WTC11 (cell line): ENCODE data around the gene TRMT6.

ENCODE experiments used
- NR3C1 ChIP-seq: sonication (generic); formaldehyde crosslinking; conservative IDR thresholded peaks from 2 replicates; pipeline ENCODE4 v1.8.1; 2023; ENCODE audit warnings: low read depth, mild to moderate bottlenecking, missing genetic modification reagents
- TF ChIP-seq, protein P1 (sequence below): fragments of 200-600 bp; IDR thresholded peaks from 2 replicates; pipeline ENCODE4 v1.8.0; 2022; ENCODE audit warnings: antibody characterized with exemption
- TF ChIP-seq, protein P2 (sequence below): sonication (generic); formaldehyde crosslinking; IDR thresholded peaks from 2 replicates; pipeline ENCODE4 v1.8.1; 2023; ENCODE audit warnings: mild to moderate bottlenecking, moderate library complexity, missing genetic modification reagents
- TF ChIP-seq, protein P3 (sequence below): sonication (generic); formaldehyde crosslinking; IDR thresholded peaks from 2 replicates; pipeline ENCODE4 v1.8.0; 2022; ENCODE audit warnings: missing genetic modification reagents

DNA sequence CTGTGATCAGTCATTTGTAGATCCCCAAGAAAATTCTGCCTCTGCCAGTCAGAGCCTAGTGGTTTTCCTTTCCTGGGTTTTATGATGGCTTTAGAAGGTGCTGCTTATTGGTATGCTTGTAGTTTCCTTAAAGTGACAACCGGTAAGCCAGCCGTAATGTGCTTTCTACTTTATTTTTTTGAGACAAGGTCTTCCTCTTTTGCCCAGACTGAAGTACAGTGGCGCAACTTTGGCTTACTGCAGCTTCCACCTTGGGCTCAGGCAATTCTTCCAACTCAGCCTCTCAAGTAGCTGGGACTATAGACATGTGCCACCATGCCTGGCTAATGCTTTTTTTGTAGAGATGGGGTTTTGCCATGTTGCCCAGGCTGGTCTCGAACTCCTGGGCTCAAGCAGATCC lies 23.6 kb upstream of the TRMT6 start:
- TF ChIP-seq, protein P1, sequence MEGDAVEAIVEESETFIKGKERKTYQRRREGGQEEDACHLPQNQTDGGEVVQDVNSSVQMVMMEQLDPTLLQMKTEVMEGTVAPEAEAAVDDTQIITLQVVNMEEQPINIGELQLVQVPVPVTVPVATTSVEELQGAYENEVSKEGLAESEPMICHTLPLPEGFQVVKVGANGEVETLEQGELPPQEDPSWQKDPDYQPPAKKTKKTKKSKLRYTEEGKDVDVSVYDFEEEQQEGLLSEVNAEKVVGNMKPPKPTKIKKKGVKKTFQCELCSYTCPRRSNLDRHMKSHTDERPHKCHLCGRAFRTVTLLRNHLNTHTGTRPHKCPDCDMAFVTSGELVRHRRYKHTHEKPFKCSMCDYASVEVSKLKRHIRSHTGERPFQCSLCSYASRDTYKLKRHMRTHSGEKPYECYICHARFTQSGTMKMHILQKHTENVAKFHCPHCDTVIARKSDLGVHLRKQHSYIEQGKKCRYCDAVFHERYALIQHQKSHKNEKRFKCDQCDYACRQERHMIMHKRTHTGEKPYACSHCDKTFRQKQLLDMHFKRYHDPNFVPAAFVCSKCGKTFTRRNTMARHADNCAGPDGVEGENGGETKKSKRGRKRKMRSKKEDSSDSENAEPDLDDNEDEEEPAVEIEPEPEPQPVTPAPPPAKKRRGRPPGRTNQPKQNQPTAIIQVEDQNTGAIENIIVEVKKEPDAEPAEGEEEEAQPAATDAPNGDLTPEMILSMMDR: no peak
- no peak for TF ChIP-seq NR3C1 (CRISPR knock-in tag)
- TF ChIP-seq, protein P2, sequence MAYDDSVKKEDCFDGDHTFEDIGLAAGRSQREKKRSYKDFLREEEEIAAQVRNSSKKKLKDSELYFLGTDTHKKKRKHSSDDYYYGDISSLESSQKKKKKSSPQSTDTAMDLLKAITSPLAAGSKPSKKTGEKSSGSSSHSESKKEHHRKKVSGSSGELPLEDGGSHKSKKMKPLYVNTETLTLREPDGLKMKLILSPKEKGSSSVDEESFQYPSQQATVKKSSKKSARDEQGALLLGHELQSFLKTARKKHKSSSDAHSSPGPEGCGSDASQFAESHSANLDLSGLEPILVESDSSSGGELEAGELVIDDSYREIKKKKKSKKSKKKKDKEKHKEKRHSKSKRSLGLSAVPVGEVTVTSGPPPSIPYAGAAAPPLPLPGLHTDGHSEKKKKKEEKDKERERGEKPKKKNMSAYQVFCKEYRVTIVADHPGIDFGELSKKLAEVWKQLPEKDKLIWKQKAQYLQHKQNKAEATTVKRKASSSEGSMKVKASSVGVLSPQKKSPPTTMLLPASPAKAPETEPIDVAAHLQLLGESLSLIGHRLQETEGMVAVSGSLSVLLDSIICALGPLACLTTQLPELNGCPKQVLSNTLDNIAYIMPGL (CRISPR knock-in tag): no peak
- TF ChIP-seq, protein P3, sequence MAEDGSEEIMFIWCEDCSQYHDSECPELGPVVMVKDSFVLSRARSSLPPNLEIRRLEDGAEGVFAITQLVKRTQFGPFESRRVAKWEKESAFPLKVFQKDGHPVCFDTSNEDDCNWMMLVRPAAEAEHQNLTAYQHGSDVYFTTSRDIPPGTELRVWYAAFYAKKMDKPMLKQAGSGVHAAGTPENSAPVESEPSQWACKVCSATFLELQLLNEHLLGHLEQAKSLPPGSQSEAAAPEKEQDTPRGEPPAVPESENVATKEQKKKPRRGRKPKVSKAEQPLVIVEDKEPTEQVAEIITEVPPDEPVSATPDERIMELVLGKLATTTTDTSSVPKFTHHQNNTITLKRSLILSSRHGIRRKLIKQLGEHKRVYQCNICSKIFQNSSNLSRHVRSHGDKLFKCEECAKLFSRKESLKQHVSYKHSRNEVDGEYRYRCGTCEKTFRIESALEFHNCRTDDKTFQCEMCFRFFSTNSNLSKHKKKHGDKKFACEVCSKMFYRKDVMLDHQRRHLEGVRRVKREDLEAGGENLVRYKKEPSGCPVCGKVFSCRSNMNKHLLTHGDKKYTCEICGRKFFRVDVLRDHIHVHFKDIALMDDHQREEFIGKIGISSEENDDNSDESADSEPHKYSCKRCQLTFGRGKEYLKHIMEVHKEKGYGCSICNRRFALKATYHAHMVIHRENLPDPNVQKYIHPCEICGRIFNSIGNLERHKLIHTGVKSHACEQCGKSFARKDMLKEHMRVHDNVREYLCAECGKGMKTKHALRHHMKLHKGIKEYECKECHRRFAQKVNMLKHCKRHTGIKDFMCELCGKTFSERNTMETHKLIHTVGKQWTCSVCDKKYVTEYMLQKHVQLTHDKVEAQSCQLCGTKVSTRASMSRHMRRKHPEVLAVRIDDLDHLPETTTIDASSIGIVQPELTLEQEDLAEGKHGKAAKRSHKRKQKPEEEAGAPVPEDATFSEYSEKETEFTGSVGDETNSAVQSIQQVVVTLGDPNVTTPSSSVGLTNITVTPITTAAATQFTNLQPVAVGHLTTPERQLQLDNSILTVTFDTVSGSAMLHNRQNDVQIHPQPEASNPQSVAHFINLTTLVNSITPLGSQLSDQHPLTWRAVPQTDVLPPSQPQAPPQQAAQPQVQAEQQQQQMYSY (CRISPR knock-in tag): no peak
